ENCODE data around the gene CALN1. TPM values are rescaled to one million over a fixed set of nuclear protein-coding genes. Genes with fewer than 3 reads are reported as not detected.

CALN1 gene
- polyA plus RNA-seq, 3 donors, result under 0.01 TPM; not detected in 2

DNA sequence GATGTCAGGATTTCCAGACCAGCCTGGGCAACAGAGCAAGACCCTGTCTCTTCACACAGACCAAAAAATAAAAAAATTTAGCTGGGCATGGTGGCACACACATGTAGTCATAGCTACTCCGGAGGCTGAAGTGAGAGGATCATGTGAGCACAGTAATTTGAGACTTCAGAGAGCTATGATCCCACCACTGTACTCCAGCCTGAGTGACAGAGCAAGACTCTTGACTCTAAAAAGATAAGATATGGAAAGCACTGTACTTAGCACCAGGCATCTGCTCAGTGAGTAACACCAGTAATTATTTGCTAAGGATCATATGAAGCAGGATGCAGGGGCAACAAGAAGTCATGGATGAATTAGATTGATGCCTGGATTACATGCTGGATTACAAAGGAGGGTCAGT lies 128.8 kb downstream of the CALN1 start:
- TF ChIP-seq, protein P1, sequence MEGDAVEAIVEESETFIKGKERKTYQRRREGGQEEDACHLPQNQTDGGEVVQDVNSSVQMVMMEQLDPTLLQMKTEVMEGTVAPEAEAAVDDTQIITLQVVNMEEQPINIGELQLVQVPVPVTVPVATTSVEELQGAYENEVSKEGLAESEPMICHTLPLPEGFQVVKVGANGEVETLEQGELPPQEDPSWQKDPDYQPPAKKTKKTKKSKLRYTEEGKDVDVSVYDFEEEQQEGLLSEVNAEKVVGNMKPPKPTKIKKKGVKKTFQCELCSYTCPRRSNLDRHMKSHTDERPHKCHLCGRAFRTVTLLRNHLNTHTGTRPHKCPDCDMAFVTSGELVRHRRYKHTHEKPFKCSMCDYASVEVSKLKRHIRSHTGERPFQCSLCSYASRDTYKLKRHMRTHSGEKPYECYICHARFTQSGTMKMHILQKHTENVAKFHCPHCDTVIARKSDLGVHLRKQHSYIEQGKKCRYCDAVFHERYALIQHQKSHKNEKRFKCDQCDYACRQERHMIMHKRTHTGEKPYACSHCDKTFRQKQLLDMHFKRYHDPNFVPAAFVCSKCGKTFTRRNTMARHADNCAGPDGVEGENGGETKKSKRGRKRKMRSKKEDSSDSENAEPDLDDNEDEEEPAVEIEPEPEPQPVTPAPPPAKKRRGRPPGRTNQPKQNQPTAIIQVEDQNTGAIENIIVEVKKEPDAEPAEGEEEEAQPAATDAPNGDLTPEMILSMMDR (IDR thresholded peaks at IDR 0.05), result no peak
- peaks cover 0 to 7% (median 2%) of the 10 kb centered on the region in 7 donors for H3K9me3 Mint-ChIP-seq
- intact Hi-C loops (cut with micrococcal nuclease), result no loop called here
- DNase-seq, result no peak
- no peaks in the 10 kb centered on the region for H3K36me3 ChIP-seq (replicated peaks in 1 of 2; ENCODE audit: control insufficient read depth in 1 of 2, insufficient read depth in 2 of 2, low read length in 2 of 2)
- peaks cover 0 to 3% (median 0%) of the 10 kb centered on the region in 3 donors for H3K27me3 Mint-ChIP-seq (ENCODE audit: low read depth in 3 of 3)
- no peaks in the 10 kb centered on the region for H3K9me3 ChIP-seq (replicated peaks in 1 of 2; ENCODE audit: control insufficient read depth in 1 of 2, insufficient read depth in 1 of 2, low read length in 2 of 2)
- no peaks in the 10 kb centered on the region for H4K20me1 ChIP-seq (ENCODE audit: insufficient read depth, low read length)
- H3K4me3 Mint-ChIP-seq, result no peak overlapping the region
- no peak overlapping the region for H2AFZ ChIP-seq (ENCODE audit: insufficient read depth, low read depth, low read length, poor library complexity, severe bottlenecking)
- WGBS (ENCODE audit: insufficient coverage), result 100% methylated on average over 1 of the region's 1 CpG
- no peaks in the 10 kb centered on the region for H3K27me3 ChIP-seq (ENCODE audit: control insufficient read depth in 2 of 2, insufficient read depth in 2 of 2, low read length in 2 of 2)
- H3K36me3 Mint-ChIP-seq, result no peaks in the 10 kb centered on the region
- no peak overlapping the region for H3K27ac ChIP-seq (ENCODE audit: low read depth in 1 of 2, low read length in 2 of 2)
- no peaks in the 10 kb centered on the region for H3K79me2 ChIP-seq (ENCODE audit: insufficient read depth, low read length)
- H3K4me2 ChIP-seq (replicated peaks; ENCODE audit: extremely low read depth, low read length, poor library complexity, severe bottlenecking), result no peak overlapping the region
- H3K4me1 Mint-ChIP-seq, result peaks cover 10% of the 10 kb centered on the region
- H3K9ac ChIP-seq (ENCODE audit: insufficient read depth, low read length, poor library complexity, severe bottlenecking), result no peak overlapping the region
- peaks cover 0 to 3% of the 10 kb centered on the region in 2 donors for H3K4me1 ChIP-seq (ENCODE audit: control insufficient read depth in 1 of 2, insufficient read depth in 2 of 2, low read length in 2 of 2)
- H3K4me3 ChIP-seq (replicated peaks in 1 of 3; ENCODE audit: low read depth in 2 of 3, low read length in 3 of 3), result no peak overlapping the region
- H3K27ac Mint-ChIP-seq, result no peak overlapping the region

DNA sequence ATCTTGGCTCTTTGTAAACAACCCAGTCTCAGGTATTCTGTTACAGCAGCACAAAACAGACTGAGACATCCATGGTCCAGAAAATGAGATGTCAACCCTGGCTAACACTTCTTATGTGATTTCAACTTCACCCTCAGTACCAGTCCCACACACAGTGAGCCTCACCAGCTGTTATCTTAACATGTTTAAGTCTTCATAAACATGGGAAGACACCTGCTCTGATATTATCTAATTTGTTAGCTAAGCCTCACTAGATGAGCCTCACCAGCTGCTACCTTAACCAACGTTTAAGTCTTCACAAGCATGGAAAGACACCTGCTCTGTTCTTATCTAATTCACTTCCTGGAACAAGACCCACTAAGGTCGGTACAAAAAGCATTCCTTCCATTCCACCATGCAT lies 130.8 kb downstream of the CALN1 start:
- no peak overlapping the region for H3K4me3 Mint-ChIP-seq
- peaks cover 2% of the 10 kb centered on the region for H3K4me1 Mint-ChIP-seq

More for the DNA sequence above, 130.8 kb downstream of the CALN1 start:
- no peaks in the 10 kb centered on the region for H3K36me3 Mint-ChIP-seq
- no peak for DNase-seq
- H3K4me1 ChIP-seq (ENCODE audit: control insufficient read depth in 1 of 2, insufficient read depth in 2 of 2, low read length in 2 of 2), result no peaks in the 10 kb centered on the region
- H3K9ac ChIP-seq (ENCODE audit: insufficient read depth, low read length, poor library complexity, severe bottlenecking), result no peak overlapping the region
- no peak overlapping the region for H2AFZ ChIP-seq (ENCODE audit: insufficient read depth, low read depth, low read length, poor library complexity, severe bottlenecking)
- H3K27me3 Mint-ChIP-seq (ENCODE audit: low read depth in 3 of 3), result peaks cover 0 to 3% (median 0%) of the 10 kb centered on the region in 3 donors
- 67% methylated on average over 1 of the region's 2 CpGs for WGBS (ENCODE audit: insufficient coverage)
- TF ChIP-seq, protein P1 (IDR thresholded peaks at IDR 0.05), result no peak
- no peaks in the 10 kb centered on the region for H3K36me3 ChIP-seq (replicated peaks in 1 of 2; ENCODE audit: control insufficient read depth in 1 of 2, insufficient read depth in 2 of 2, low read length in 2 of 2)
- H3K27ac Mint-ChIP-seq, result no peak overlapping the region
- no peak overlapping the region for H3K27ac ChIP-seq (ENCODE audit: low read depth in 1 of 2, low read length in 2 of 2)
- no peaks in the 10 kb centered on the region for H3K79me2 ChIP-seq (ENCODE audit: insufficient read depth, low read length)
- H3K4me2 ChIP-seq (replicated peaks; ENCODE audit: extremely low read depth, low read length, poor library complexity, severe bottlenecking), result no peak overlapping the region
- no peak overlapping the region for H3K4me3 ChIP-seq (replicated peaks in 1 of 3; ENCODE audit: low read depth in 2 of 3, low read length in 3 of 3)
- no peaks in the 10 kb centered on the region for H4K20me1 ChIP-seq (ENCODE audit: insufficient read depth, low read length)
- no peaks in the 10 kb centered on the region for H3K27me3 ChIP-seq (ENCODE audit: control insufficient read depth in 2 of 2, insufficient read depth in 2 of 2, low read length in 2 of 2)
- peaks cover 6 to 14% (median 12%) of the 10 kb centered on the region in 7 donors for H3K9me3 Mint-ChIP-seq
- intact Hi-C loops (cut with micrococcal nuclease), result no loop called here
- H3K9me3 ChIP-seq (replicated peaks in 1 of 2; ENCODE audit: control insufficient read depth in 1 of 2, insufficient read depth in 1 of 2, low read length in 2 of 2), result peaks cover 0 to 11% of the 10 kb centered on the region in 2 donors

Measured in CD14-positive monocyte (primary cell).